Neural cell (in vitro differentiated cells): ENCODE data around the gene SMARCAD1. TPM values are rescaled to one million over a fixed set of nuclear protein-coding genes. Genes with fewer than 3 reads are reported as not detected.

Experiments
- H2AFZ ChIP-seq: fragments of 200-600, 300-800 bp; sonication (generic), shearing (Covaris generic); 2 replicates; pipeline ENCODE4 v1.6.0; 2014; ENCODE audit warnings: low read depth, mild to moderate bottlenecking, antibody characterized with exemption, low read length, moderate library complexity
- H3F3A ChIP-seq: fragments of 200-600 bp; shearing (Covaris generic); 2 replicates; pipeline ENCODE4 v1.6.1; 2016; ENCODE audit warnings: mild to moderate bottlenecking, moderate library complexity, mixed read lengths, antibody characterized with exemption, low read length; ENCODE audit not compliant: insufficient read depth, poor library complexity, severe bottlenecking
- H3K27ac ChIP-seq: fragments of 200-600, 300-800 bp; sonication (generic), shearing (Covaris generic); 2 replicates; pipeline ENCODE4 v1.5.1; 2014; ENCODE audit warnings: mild to moderate bottlenecking, low read length, moderate library complexity
- H3K27me3 ChIP-seq: fragments of 300-800, 200-600 bp; sonication (generic), shearing (Covaris generic); 2 replicates; pipeline ENCODE4 v1.6.0; 2014; ENCODE audit warnings: mild to moderate bottlenecking, low read depth, low read length, moderate library complexity; ENCODE audit not compliant: insufficient read depth
- H3K36me3 ChIP-seq: fragments of 300-800, 200-600 bp; sonication (generic), shearing (Covaris generic); 2 replicates; pipeline ENCODE4 v1.5.1; 2014; ENCODE audit warnings: mild to moderate bottlenecking, antibody characterized with exemption, low read length, moderate library complexity; ENCODE audit not compliant: insufficient read depth
- H3K4me2 ChIP-seq: fragments of 300-800, 200-600 bp; sonication (generic), shearing (Covaris generic); 2 replicates; pipeline ENCODE4 v1.6.0; 2014; ENCODE audit warnings: mild to moderate bottlenecking, low read length
- H3K4me3 ChIP-seq: fragments of 300-800, 200-600 bp; sonication (generic), shearing (Covaris generic); 2 replicates; pipeline ENCODE4 v1.5.1; 2014; ENCODE audit warnings: mild to moderate bottlenecking, low read length, moderate library complexity
- H3K79me2 ChIP-seq: fragments of 200-600 bp; shearing (Covaris generic); replicated peaks from 2 replicates; pipeline ENCODE4 v1.6.0; 2014; ENCODE audit warnings: mild to moderate bottlenecking, low read length, moderate library complexity; ENCODE audit not compliant: insufficient read depth
- H3K9ac ChIP-seq: fragments of 300-800, 200-600 bp; sonication (generic), shearing (Covaris generic); 2 replicates; pipeline ENCODE4 v1.6.1; 2016; ENCODE audit warnings: mild to moderate bottlenecking, low read length, mixed read lengths
- H3K9me2 ChIP-seq: fragments of 200-600 bp; shearing (Covaris generic); 2 replicates; pipeline ENCODE4 v1.6.1; 2016; ENCODE audit warnings: mild to moderate bottlenecking, low read length, mixed read lengths; ENCODE audit not compliant: insufficient read depth
- H3K9me3 ChIP-seq: fragments of 200-600, 300-800 bp; sonication (generic), shearing (Covaris generic); 2 replicates; pipeline ENCODE4 v1.6.1; 2016; ENCODE audit warnings: mild to moderate bottlenecking, mixed run types, low read length, moderate library complexity, mixed read lengths
- H4K20me1 ChIP-seq: fragments of 200-600 bp; shearing (Covaris generic); 2 replicates; pipeline ENCODE4 v1.6.1; 2016; ENCODE audit warnings: mild to moderate bottlenecking, mixed run types; ENCODE audit not compliant: insufficient read depth
- EP300 ChIP-seq: fragments of 450-650 bp; conservative IDR thresholded peaks from 2 replicates; pipeline ENCODE4 v1.6.1; 2014; ENCODE audit warnings: antibody characterized with exemption, mild to moderate bottlenecking, moderate library complexity; ENCODE audit not compliant: poor library complexity, severe bottlenecking
- EZH2 ChIP-seq: fragments of 200-600, 300-800 bp; shearing (Covaris generic), sonication (generic); IDR thresholded peaks from 2 replicates; pipeline ENCODE4 v1.6.1; 2014; ENCODE audit warnings: antibody characterized with exemption, low read length, borderline replicate concordance, mild to moderate bottlenecking; ENCODE audit not compliant: insufficient read depth, poor library complexity, severe bottlenecking
- MXI1 ChIP-seq: fragments of 450-650 bp; conservative IDR thresholded peaks from 2 replicates; pipeline ENCODE4 v1.6.1; 2014; ENCODE audit warnings: antibody characterized with exemption, mild to moderate bottlenecking; ENCODE audit not compliant: poor library complexity, severe bottlenecking
- POLR2AphosphoS5 ChIP-seq: IDR thresholded peaks from 2 replicates; pipeline ENCODE4 v1.6.1; 2012
- RAD21 ChIP-seq: fragments of 450-650 bp; conservative IDR thresholded peaks from 2 replicates; pipeline ENCODE4 v1.6.1; 2014; ENCODE audit warnings: antibody characterized with exemption, mild to moderate bottlenecking, moderate library complexity
- SMC3 ChIP-seq: fragments of 450-650 bp; conservative IDR thresholded peaks from 2 replicates; pipeline ENCODE4 v1.6.1; 2014; ENCODE audit warnings: antibody characterized with exemption, mild to moderate bottlenecking, moderate library complexity; ENCODE audit not compliant: poor library complexity
- TAF1 ChIP-seq: IDR thresholded peaks from 2 replicates; pipeline ENCODE4 v1.6.1; 2012; ENCODE audit warnings: low read depth
- polyA plus RNA-seq: library from polyadenylated mRNA; depleted of rRNA; stranded (reverse); fragments of >200 nt; gene quantifications from 2 replicates; pipeline ENCODE4 v1.2.3, GENCODE V29; 2014
- TF ChIP-seq, protein P1 (sequence below): fragments of 450-650 bp; IDR thresholded peaks from 2 replicates; pipeline ENCODE4 v1.5.1; 2014; ENCODE audit warnings: antibody characterized with exemption, mild to moderate bottlenecking, moderate library complexity; ENCODE audit not compliant: poor library complexity, severe bottlenecking
- TF ChIP-seq, protein P2 (sequence below): IDR thresholded peaks from 2 replicates; pipeline ENCODE4 v1.6.1; 2012; ENCODE audit warnings: borderline replicate concordance

SMARCAD1 gene
- polyA plus RNA-seq, 1 donor from 2014 or later, result 129 TPM

DNA sequence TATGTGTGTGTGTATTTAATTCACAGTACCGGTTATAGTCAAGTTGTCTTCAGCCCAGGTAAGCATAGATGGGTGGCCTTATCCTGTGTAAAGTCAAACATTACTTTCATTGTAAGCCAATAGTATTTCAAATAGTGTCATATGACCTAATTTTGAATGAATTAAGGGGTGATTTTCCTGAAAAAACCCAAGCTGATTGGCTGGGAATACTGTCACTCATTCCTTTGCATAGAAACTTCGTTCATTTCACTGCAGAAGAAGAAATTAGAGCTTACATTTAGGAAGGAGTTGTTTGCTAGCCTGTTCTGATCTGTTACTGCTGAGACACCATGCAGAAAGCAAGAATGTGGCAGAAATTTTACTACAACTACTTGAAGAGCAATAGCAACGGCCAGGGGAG is 45.4 kb downstream of the SMARCAD1 start:
- peaks cover 7% of the 10 kb centered on the region for H3K36me3 ChIP-seq

DNA sequence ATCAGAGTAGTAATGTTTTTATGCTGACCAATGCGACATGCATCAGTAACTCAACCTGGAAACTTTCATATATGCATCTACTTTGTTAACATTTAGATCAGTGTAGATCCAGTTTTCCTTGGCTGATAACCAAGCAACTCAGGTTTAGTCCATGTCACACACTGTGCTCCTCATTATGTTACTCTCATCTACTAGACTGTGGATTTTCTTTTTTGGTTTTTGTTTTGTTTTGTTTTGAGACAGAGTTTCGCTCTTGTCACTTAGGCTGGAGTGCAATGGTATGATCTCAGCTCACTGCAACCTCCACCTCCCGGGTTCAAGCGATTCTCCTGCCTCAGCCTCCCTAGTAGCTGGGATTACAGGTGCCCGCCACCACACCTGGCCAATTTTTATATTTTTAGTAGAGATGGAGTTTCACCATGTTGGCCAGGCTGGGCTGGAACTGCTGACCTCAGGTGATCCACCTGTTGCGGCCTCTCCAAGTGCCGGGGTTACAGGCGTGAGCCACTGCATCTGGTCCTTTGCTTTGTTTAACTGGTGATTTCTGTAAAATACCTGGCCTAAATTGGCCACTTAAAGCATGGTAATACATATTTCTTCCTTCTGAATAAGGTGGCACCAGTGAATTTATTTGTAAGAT is 48.6 kb downstream of the SMARCAD1 start:
- no peaks in the 10 kb centered on the region for H3K79me2 ChIP-seq
- H3K4me3 ChIP-seq, result no peak overlapping the region
- no peaks in the 10 kb centered on the region for H3K9me2 ChIP-seq
- no peaks in the 10 kb centered on the region for H3F3A ChIP-seq
- H3K27me3 ChIP-seq, result no peaks in the 10 kb centered on the region
- H4K20me1 ChIP-seq, result no peaks in the 10 kb centered on the region
- H3K9me3 ChIP-seq, result no peaks in the 10 kb centered on the region
- H3K9ac ChIP-seq, result no peak overlapping the region
- no peak overlapping the region for H3K4me2 ChIP-seq
- no peak overlapping the region for H3K27ac ChIP-seq
- no peaks in the 10 kb centered on the region for H3K36me3 ChIP-seq
- TF ChIP-seq SMC3, result no peak
- TF ChIP-seq EP300, result no peak
- TF ChIP-seq POLR2AphosphoS5, result no peak
- no peak for TF ChIP-seq RAD21
- no peak for TF ChIP-seq EZH2
- TF ChIP-seq MXI1, result no peak
- TF ChIP-seq, protein P1, sequence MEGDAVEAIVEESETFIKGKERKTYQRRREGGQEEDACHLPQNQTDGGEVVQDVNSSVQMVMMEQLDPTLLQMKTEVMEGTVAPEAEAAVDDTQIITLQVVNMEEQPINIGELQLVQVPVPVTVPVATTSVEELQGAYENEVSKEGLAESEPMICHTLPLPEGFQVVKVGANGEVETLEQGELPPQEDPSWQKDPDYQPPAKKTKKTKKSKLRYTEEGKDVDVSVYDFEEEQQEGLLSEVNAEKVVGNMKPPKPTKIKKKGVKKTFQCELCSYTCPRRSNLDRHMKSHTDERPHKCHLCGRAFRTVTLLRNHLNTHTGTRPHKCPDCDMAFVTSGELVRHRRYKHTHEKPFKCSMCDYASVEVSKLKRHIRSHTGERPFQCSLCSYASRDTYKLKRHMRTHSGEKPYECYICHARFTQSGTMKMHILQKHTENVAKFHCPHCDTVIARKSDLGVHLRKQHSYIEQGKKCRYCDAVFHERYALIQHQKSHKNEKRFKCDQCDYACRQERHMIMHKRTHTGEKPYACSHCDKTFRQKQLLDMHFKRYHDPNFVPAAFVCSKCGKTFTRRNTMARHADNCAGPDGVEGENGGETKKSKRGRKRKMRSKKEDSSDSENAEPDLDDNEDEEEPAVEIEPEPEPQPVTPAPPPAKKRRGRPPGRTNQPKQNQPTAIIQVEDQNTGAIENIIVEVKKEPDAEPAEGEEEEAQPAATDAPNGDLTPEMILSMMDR, result no peak
- no peak overlapping the region for H2AFZ ChIP-seq

More for the DNA sequence above, 45.4 kb downstream of the SMARCAD1 start:
- TF ChIP-seq, protein P2, sequence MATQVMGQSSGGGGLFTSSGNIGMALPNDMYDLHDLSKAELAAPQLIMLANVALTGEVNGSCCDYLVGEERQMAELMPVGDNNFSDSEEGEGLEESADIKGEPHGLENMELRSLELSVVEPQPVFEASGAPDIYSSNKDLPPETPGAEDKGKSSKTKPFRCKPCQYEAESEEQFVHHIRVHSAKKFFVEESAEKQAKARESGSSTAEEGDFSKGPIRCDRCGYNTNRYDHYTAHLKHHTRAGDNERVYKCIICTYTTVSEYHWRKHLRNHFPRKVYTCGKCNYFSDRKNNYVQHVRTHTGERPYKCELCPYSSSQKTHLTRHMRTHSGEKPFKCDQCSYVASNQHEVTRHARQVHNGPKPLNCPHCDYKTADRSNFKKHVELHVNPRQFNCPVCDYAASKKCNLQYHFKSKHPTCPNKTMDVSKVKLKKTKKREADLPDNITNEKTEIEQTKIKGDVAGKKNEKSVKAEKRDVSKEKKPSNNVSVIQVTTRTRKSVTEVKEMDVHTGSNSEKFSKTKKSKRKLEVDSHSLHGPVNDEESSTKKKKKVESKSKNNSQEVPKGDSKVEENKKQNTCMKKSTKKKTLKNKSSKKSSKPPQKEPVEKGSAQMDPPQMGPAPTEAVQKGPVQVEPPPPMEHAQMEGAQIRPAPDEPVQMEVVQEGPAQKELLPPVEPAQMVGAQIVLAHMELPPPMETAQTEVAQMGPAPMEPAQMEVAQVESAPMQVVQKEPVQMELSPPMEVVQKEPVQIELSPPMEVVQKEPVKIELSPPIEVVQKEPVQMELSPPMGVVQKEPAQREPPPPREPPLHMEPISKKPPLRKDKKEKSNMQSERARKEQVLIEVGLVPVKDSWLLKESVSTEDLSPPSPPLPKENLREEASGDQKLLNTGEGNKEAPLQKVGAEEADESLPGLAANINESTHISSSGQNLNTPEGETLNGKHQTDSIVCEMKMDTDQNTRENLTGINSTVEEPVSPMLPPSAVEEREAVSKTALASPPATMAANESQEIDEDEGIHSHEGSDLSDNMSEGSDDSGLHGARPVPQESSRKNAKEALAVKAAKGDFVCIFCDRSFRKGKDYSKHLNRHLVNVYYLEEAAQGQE, result no peak
- TF ChIP-seq SMC3 (no peak), RAD21 (no peak), EZH2 (no peak), POLR2AphosphoS5 (no peak), MXI1 (no peak), EP300 (no peak), TAF1 (no peak)
- TF ChIP-seq, protein P1, result no peak
- H3K27ac ChIP-seq, result no peak overlapping the region
- no peaks in the 10 kb centered on the region for H3K79me2 ChIP-seq
- no peaks in the 10 kb centered on the region for H3F3A ChIP-seq
- H3K9ac ChIP-seq, result no peak overlapping the region
- no peaks in the 10 kb centered on the region for H3K27me3 ChIP-seq
- no peak overlapping the region for H3K4me3 ChIP-seq
- H3K9me3 ChIP-seq, result no peaks in the 10 kb centered on the region
- no peak overlapping the region for H2AFZ ChIP-seq
- no peaks in the 10 kb centered on the region for H3K9me2 ChIP-seq
- H4K20me1 ChIP-seq, result no peaks in the 10 kb centered on the region
- no peak overlapping the region for H3K4me2 ChIP-seq
